Thoracic aorta (tissue), 2 donors: ENCODE measurements around the gene CHD9NB. TPM values are rescaled to one million over a fixed set of nuclear protein-coding genes. Genes with fewer than 3 reads are reported as not detected.

ENCODE experiments used
- ATAC-seq: fragments of 150-250 bp; one replicate; pipeline ENCODE4 v1.8.0; 2017; ENCODE audit warnings: low read depth; ENCODE audit not compliant: insufficient number of reproducible peaks, low FRiP score
- DNase-seq: peaks from one replicate; pipeline ENCODE4 v3.0.0-alpha.2; 2020; ENCODE audit warnings: low spot score
- H3K27ac ChIP-seq, 2 donors: fragments of 200-600 bp; sonication (generic); 1 replicate in 1 of 2; 2 replicates in 1 of 2; pipeline ENCODE4 v1.5.1; 2016; ENCODE audit warnings: mild to moderate bottlenecking in 2 of 2, moderate library complexity in 2 of 2
- H3K27me3 ChIP-seq: fragments of 200-600 bp; sonication (generic); replicated peaks from 2 replicates; pipeline ENCODE4 v1.6.0; 2016; ENCODE audit warnings: mild to moderate bottlenecking; ENCODE audit not compliant: insufficient read depth
- H3K36me3 ChIP-seq: fragments of 200-600 bp; sonication (generic); one replicate; pipeline ENCODE4 v1.5.1; 2016
- H3K4me1 ChIP-seq, 2 donors: fragments of 200-600 bp; sonication (generic); 1 replicate in 1 of 2; 2 replicates in 1 of 2; pipeline versions ENCODE4 v1.5.1 to v1.6.0; 2016; ENCODE audit warnings: low read depth in 2 of 2, mild to moderate bottlenecking in 1 of 2; ENCODE audit not compliant: control insufficient read depth in 1 of 2
- H3K4me3 ChIP-seq: fragments of 200-600 bp; sonication (generic); 2 replicates; pipeline ENCODE4 v1.5.1; 2016; ENCODE audit warnings: mild to moderate bottlenecking
- H3K9me3 ChIP-seq: fragments of 200-600 bp; sonication (generic); 2 replicates; pipeline ENCODE4 v1.5.1; 2016
- CTCF ChIP-seq: fragments of 200-600 bp; sonication (generic); IDR thresholded peaks from one replicate; pipeline ENCODE4 v1.5.1; 2019; ENCODE audit warnings: antibody characterized with exemption
- total RNA-seq, 2 donors: library from RNA; depleted of rRNA; stranded (reverse); fragments of >200 nt; gene quantifications; one replicate each; pipeline versions ENCODE4 v1.1.0 to v1.2.3, GENCODE V29; 2016

CHD9NB gene
- total RNA-seq, 2 donors from 2014 or later: 0.85 to 2.3 TPM

GRCh38 chr16:53087101-53087500, 34.4 kb upstream of the CHD9NB start:
- Histone ChIP-seq H3K4me1 (peaks cover 40 to 74% of the 10 kb centered on the region in 2 donors), H3K27me3 (no peaks in the 10 kb centered on the region), H3K36me3 (no peaks in the 10 kb centered on the region), H3K9me3 (no peaks in the 10 kb centered on the region), H3K27ac (no peak overlapping the region), H3K4me3 (no peak overlapping the region)
- no peak for TF ChIP-seq CTCF
- ATAC-seq: no peak
- no peak for DNase-seq

GRCh38 chr16:53085931-53086421, 33.3 kb upstream of the CHD9NB start:
- DNase-seq (no peak), ATAC-seq (no peak)
- H3K4me1 ChIP-seq: peaks cover 34 to 69% of the 10 kb centered on the region in 2 donors
- H3K36me3 ChIP-seq: no peaks in the 10 kb centered on the region
- peak overlapping the region; percentile 0 to 48 for H3K27ac ChIP-seq
- H3K4me3 ChIP-seq: no peak overlapping the region
- no peaks in the 10 kb centered on the region for H3K9me3 ChIP-seq
- no peaks in the 10 kb centered on the region for H3K27me3 ChIP-seq
- TF ChIP-seq CTCF: no peak

GRCh38 chr16:53085369-53085843, 32.7 kb upstream of the CHD9NB start:
- no peak for TF ChIP-seq CTCF
- no peak overlapping the region for H3K4me3 ChIP-seq
- ATAC-seq (no peak), DNase-seq (no peak)
- H3K27me3 ChIP-seq: no peaks in the 10 kb centered on the region
- no peaks in the 10 kb centered on the region for H3K9me3 ChIP-seq
- H3K27ac ChIP-seq: peak overlapping the region; percentile 2 to 48
- H3K36me3 ChIP-seq: no peaks in the 10 kb centered on the region
- H3K4me1 ChIP-seq: peaks cover 35 to 69% of the 10 kb centered on the region in 2 donors

- H3K27ac ChIP-seq: peak overlapping the region in 1 of 2 donors; percentile 48
- H3K4me3 ChIP-seq: no peak overlapping the region
- DNase-seq: no peak
- no peak for ATAC-seq
- H3K9me3 ChIP-seq: no peaks in the 10 kb centered on the region
- H3K36me3 ChIP-seq: no peaks in the 10 kb centered on the region
- H3K4me1 ChIP-seq: peaks cover 34 to 69% of the 10 kb centered on the region in 2 donors
- no peak for TF ChIP-seq CTCF
- no peaks in the 10 kb centered on the region for H3K27me3 ChIP-seq
These were observed 32.1 kb upstream of the CHD9NB start for GRCh38 chr16:53084746-53085334.

- DNase-seq (no peak), ATAC-seq (no peak)
- Histone ChIP-seq H3K4me1 (peaks cover 30 to 67% of the 10 kb centered on the region in 2 donors), H3K4me3 (no peak overlapping the region), H3K27ac (no peak overlapping the region), H3K9me3 (no peaks in the 10 kb centered on the region), H3K36me3 (no peaks in the 10 kb centered on the region), H3K27me3 (no peaks in the 10 kb centered on the region)
- TF ChIP-seq CTCF: no peak
These were observed 31.4 kb upstream of the CHD9NB start for GRCh38 chr16:53084141-53084541.
